Heart right ventricle (tissue), 16 donors: ENCODE results near the gene EMILIN2. TPM values are rescaled to one million over a fixed set of nuclear protein-coding genes. Genes with fewer than 3 reads are reported as not detected.

Experiments
- ATAC-seq, 8 donors: fragments of 200-7000 bp; cut with Tn5 transposase; one replicate each; pipeline ENCODE4 v1.9.1; 2020; ENCODE audit warnings: mild to moderate bottlenecking in 8 of 8, moderate library complexity in 8 of 8, moderate number of reproducible peaks in 1 of 8
- DNase-seq, 2 donors: peaks; one replicate each; pipeline ENCODE4 v3.0.0-alpha.2; 2020
- H3K27ac ChIP-seq, 10 donors: fragments of 200-600 bp; sonication (generic) in 2 of 10; one replicate each; pipeline versions ENCODE4 v1.5.0 to v1.8.0; 2020 to 2022; ENCODE audit warnings: mild to moderate bottlenecking in 3 of 10
- H3K27me3 ChIP-seq, 7 donors: fragments of 200-600 bp; one replicate each; pipeline ENCODE4 v1.8.0; 2021 to 2022; ENCODE audit warnings: mild to moderate bottlenecking in 2 of 7
- H3K36me3 ChIP-seq, 9 donors: fragments of 200-600 bp; sonication (generic) in 1 of 9; one replicate each; pipeline versions ENCODE4 v1.5.0 to v1.8.0; 2020 to 2022; ENCODE audit warnings: mild to moderate bottlenecking in 2 of 9
- H3K4me1 ChIP-seq, 9 donors: fragments of 200-600 bp; sonication (generic) in 1 of 9; one replicate each; pipeline versions ENCODE4 v1.5.0 to v1.8.0; 2020 to 2022; ENCODE audit warnings: mild to moderate bottlenecking in 4 of 9
- H3K4me3 ChIP-seq, 10 donors: fragments of 200-600 bp; sonication (generic) in 2 of 10; one replicate each; pipeline versions ENCODE4 v1.5.0 to v1.8.0; 2020 to 2022; ENCODE audit warnings: mild to moderate bottlenecking in 7 of 10, moderate library complexity in 2 of 10
- H3K9me3 ChIP-seq, 11 donors: fragments of 200-600 bp in 10 of 11; sonication (generic) in 2 of 11; one replicate each; pipeline versions ENCODE4 v1.5.0 to v1.8.0; 2013 to 2022; ENCODE audit warnings: mild to moderate bottlenecking in 2 of 11, control low read depth in 1 of 11, moderate library complexity in 1 of 11
- WGBS, 2 donors: extraction: QIAGEN DNeasy Blood & Tissue Kit; methylation state at CpG; one replicate each; pipeline ENCODE4 v1.1.7; 2013; ENCODE audit warnings: inconsistent platforms in 1 of 2; 5-methylcytosine and 5-hydroxymethylcytosine counted together
- intact Hi-C, 10 donors: fragments of 100-400 bp; cut with DNase I; formaldehyde crosslinking; loops; one replicate each; pipeline versions ENCODE4 v1.11.1 to v1.14.2; 2022
- polyA plus RNA-seq, 2 donors: library from polyadenylated mRNA; stranded (reverse); fragments of 200-250 nt; gene quantifications; one replicate each; pipeline ENCODE4 v1.2.3, GENCODE V29; 2013
- total RNA-seq, 10 donors: library from RNA; stranded (reverse); fragmentation: NEBNext Ultra II Directional in 3 of 10; extraction: Animal tissue kit (Norgen Biotek cat#: 25700) in 3 of 10; gene quantifications; one replicate each; pipeline versions ENCODE4 v1.2.1 to v1.2.4, GENCODE V29; 2021 to 2023
- TF ChIP-seq, protein P1 (sequence below), 9 donors: fragments of 200-600 bp; sonication (generic) in 2 of 9; IDR thresholded peaks; one replicate each; pipeline versions ENCODE4 v1.5.0 to v1.8.0; 2021 to 2022; ENCODE audit warnings: antibody characterized with exemption in 9 of 9, mild to moderate bottlenecking in 5 of 9, moderate library complexity in 1 of 9
- donor health status: Arrhythmogenic right ventricular cardiomyopathy.
- donor health status: ischemic (EF 13 %, LVEDD 7.1; RV severe dilation, severe dysfunction).
- donor health status: healthy with polysubstance abuse.
- donor health status: DM: no; HTN: yes; CAD: no.
- donor health status: DM: no; HTN: no; CAD: no.
- donor health status: ischemic (EF 25% LVEDD 6.9; RV normal size, moderate dysfunction).
- donor health status: ischemic (EF 25% LVEDD 5.7; RV mildly dilated, moderate dysfunction).
- donor health status: healthy.
- donor health status: DM: yes; HTN: yes; CAD: no.
- donor health status: Ischemic cardiomyopathy.
- donor health status: ischemic (EF 35%, LVEDD 5.7; RV mildly dilated, moderate dysfunction).
- donor health status: nonischemic (EF 11% LVEDD 7.7; RV severe dilation, severe dysfunction).
- donor health status: DM: yes; HTN: yes; CAD: no.
- donor health status: PGD.
- donor health status: ischemic (EF 29% LVEDD 5.4; RV normal size, mild dysfunction).
- donor health status: nonischemic (EF 23%, LVEDD 6.1; RV moderate dilation, normal function).

Gene EMILIN2
- total and polyA plus RNA-seq, 12 donors: 9.5 to 50.5 (median 19.6) TPM

DNA sequence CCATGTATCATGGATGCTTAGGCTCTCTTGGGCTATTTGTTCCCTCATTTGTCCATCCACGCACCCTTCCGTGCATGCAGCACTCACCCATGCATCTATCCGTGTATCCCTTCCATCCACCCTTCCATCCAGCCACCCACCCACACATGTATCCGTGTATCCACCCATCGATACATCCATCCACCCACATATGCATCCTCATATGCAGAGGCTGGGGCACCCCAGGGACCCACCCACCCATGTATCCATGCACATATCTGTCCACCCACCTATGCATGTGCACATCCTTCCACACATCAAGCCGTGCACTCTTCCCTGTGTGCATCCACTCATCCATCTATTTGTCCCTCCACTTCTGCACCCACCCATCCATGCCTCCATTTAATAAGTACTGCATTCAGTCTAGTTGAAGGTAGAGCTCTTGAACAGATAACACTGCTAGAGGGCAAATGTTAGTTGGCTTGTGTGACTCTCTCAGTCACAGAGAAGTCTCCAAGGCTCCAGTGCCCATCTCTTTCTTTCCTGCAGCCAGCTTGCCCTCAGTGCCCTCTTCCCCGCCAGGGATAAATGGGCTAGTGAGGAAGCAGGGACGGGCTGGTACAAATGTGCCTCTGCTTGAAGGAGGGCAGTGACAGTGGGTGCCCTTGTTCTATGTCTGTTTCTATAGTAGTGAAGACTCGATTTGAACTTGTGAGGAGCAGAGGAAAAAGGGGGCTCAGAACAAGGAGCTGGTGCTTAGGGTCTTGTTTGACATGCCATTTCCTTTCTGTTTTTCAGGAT lies 61.5 kb downstream of the EMILIN2 start:
- intact Hi-C loops: loop anchor here in 5 of 10 donors (5.0 to 10.0 kb wide), 6 partner anchors 56 to 134 kb away; partner anchors contain the start of gene EMILIN2 (in 2 of the 5)
- Histone ChIP-seq H3K27me3 (peaks cover 0 to 6% (median 0%) of the 10 kb centered on the region in 7 donors), H3K4me3 (no peak overlapping the region), H3K27ac (no peak overlapping the region), H3K4me1 (peaks cover 4 to 43% (median 30%) of the 10 kb centered on the region in 9 donors), H3K36me3 (peaks cover 0 to 49% (median 0%) of the 10 kb centered on the region in 9 donors), H3K9me3 (no peaks in the 10 kb centered on the region)
- ATAC-seq (no peak), DNase-seq (no peak)
- TF ChIP-seq, protein P1, sequence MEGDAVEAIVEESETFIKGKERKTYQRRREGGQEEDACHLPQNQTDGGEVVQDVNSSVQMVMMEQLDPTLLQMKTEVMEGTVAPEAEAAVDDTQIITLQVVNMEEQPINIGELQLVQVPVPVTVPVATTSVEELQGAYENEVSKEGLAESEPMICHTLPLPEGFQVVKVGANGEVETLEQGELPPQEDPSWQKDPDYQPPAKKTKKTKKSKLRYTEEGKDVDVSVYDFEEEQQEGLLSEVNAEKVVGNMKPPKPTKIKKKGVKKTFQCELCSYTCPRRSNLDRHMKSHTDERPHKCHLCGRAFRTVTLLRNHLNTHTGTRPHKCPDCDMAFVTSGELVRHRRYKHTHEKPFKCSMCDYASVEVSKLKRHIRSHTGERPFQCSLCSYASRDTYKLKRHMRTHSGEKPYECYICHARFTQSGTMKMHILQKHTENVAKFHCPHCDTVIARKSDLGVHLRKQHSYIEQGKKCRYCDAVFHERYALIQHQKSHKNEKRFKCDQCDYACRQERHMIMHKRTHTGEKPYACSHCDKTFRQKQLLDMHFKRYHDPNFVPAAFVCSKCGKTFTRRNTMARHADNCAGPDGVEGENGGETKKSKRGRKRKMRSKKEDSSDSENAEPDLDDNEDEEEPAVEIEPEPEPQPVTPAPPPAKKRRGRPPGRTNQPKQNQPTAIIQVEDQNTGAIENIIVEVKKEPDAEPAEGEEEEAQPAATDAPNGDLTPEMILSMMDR (IDR thresholded peaks at IDR 0.05): no peak
- 91 to 92% methylated on average over 9 of the region's 9 CpGs for WGBS, 2 donors

DNA sequence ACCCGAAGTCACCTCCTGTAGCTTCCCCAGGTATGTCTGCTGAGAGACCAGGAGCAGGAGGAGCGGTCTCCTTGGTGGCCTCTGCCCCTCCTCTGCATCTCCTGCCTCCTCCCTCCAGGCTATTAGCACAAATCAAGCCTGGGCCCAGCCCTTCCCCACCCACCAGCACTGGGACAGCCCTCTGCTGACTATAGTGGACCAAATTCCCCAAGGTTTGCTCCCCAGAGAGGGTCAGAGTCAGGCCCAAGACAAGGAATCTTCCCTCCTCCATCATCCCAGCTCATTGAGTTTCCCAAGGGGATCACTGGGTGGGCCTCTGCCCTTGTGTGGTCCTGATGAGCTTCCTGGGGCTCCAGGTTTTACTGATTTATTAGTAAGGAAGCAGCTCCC lies 62.1 kb downstream of the EMILIN2 start:
- intact Hi-C loops: loop anchor here in 5 of 10 donors (5.0 to 10.0 kb wide), 6 partner anchors 57 to 134 kb away; partner anchors contain the start of gene EMILIN2 (in 2 of the 5)
- 88 to 94% methylated on average over 2 of the region's 2 CpGs for WGBS, 2 donors
- H3K4me3 ChIP-seq: no peak overlapping the region
- peaks cover 0 to 37% (median 24%) of the 10 kb centered on the region in 9 donors for H3K4me1 ChIP-seq
- no peaks in the 10 kb centered on the region for H3K9me3 ChIP-seq
- H3K27me3 ChIP-seq: peaks cover 0 to 6% (median 0%) of the 10 kb centered on the region in 7 donors
- DNase-seq (no peak), ATAC-seq (no peak)
- peaks cover 0 to 55% (median 0%) of the 10 kb centered on the region in 9 donors for H3K36me3 ChIP-seq
- no peak overlapping the region for H3K27ac ChIP-seq
- TF ChIP-seq, protein P1 (IDR thresholded peaks at IDR 0.05): no peak

DNA sequence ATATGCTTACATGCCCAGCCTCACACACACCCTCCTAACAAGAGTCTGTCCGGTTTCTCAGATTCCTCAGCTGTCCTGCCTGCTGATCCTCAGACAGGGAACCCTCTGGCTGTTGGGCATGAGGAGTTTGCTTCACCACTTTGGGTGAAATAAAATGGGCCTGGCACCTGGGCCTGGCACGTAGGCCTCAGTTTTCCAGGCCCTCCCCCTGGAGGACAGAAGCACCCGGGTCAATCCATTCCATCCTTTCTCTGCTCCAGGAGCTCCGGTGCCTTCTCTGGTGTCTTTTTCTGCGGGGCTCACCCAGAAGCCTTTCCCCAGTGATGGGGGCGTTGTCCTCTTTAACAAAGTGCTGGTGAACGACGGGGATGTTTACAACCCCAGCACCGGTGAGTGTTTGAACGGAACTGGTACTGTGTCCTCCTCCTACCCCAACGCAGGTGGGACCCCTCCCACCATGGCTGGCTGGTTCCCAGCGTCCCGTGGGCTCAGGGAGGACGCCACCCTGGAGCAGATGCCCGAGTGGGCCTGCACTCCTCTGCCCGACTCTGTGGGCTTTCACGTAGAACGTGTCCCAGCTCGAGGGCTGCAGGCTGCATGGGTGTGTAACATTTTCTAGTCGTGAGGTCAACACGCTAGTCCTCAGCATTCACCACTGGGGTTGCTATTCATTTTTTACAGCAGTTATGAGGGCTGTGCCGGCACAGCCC lies 62.8 kb downstream of the EMILIN2 start:
- H3K27me3 ChIP-seq: peaks cover 0 to 4% (median 0%) of the 10 kb centered on the region in 7 donors
- TF ChIP-seq, protein P1 (IDR thresholded peaks at IDR 0.05): no peak
- H3K4me3 ChIP-seq: no peak overlapping the region
- H3K9me3 ChIP-seq: no peaks in the 10 kb centered on the region
- no peak for ATAC-seq
- no peak overlapping the region for H3K27ac ChIP-seq
- DNase-seq: no peak
- intact Hi-C loops: loop anchor here in 5 of 10 donors (5.0 to 10.0 kb wide), 6 partner anchors 57 to 135 kb away; partner anchors contain the start of gene EMILIN2 (in 2 of the 5)
- H3K36me3 ChIP-seq: peaks cover 0 to 62% (median 0%) of the 10 kb centered on the region in 9 donors
- H3K4me1 ChIP-seq: peaks cover 0 to 38% (median 23%) of the 10 kb centered on the region in 9 donors
- 82 to 90% methylated on average over 22 of the region's 22 CpGs for WGBS, 2 donors

DNA sequence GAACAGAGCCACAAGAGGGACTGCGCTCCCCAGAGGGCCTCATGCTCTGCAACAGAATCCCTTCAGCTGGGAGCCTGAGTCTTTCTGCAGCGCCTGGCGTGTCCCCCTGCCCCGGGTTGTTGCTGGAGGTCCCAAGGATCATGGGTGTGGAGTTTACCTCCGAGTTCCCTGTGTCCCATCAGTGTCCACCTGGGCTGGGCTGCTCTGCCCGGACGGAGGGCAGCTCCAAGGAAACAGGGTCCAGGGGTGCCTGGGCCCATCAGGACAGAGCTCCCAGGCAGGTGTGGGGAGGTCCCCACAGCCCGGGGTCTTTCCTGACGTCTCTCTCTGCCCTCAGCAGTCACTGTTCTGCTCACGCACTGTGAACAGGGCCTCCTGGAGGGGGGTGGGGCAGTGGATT lies 63.5 kb downstream of the EMILIN2 start:
- peaks cover 0 to 68% (median 0%) of the 10 kb centered on the region in 9 donors for H3K36me3 ChIP-seq
- TF ChIP-seq, protein P1 (IDR thresholded peaks at IDR 0.05): no peak
- WGBS, 2 donors: 95% methylated on average over 10 of the region's 10 CpGs
- no peak overlapping the region for H3K27ac ChIP-seq
- no peaks in the 10 kb centered on the region for H3K27me3 ChIP-seq
- intact Hi-C loops: no loop called here
- DNase-seq (no peak), ATAC-seq (no peak)
- peaks cover 0 to 39% (median 22%) of the 10 kb centered on the region in 9 donors for H3K4me1 ChIP-seq
- no peaks in the 10 kb centered on the region for H3K9me3 ChIP-seq
- no peak overlapping the region for H3K4me3 ChIP-seq
